Ovary (tissue), 9 donors: Measurements from ENCODE around the gene BATF3. TPM values are rescaled to one million over a fixed set of nuclear protein-coding genes. Genes with fewer than 3 reads are reported as not detected.

ENCODE experiments used
- DNase-seq, 5 donors: peaks; one replicate each; pipeline ENCODE4 v3.0.0-alpha.2; 2019 to 2020
- H3K27ac ChIP-seq, 2 donors: fragments of 200-600 bp; one replicate each; pipeline versions ENCODE4 v1.5.1 to v1.8.0; 2019 to 2022
- H3K27me3 ChIP-seq: fragments of 200-600 bp; one replicate; pipeline ENCODE4 v1.8.0; 2022
- H3K36me3 ChIP-seq: fragments of 200-600 bp; sonication (generic); one replicate; pipeline ENCODE4 v1.5.1; 2019
- H3K4me1 ChIP-seq: one replicate; pipeline ENCODE4 v1.8.1; 2013; ENCODE audit warnings: mild to moderate bottlenecking, moderate library complexity; ENCODE audit not compliant: insufficient read depth
- H3K4me3 ChIP-seq: fragments of 200-600 bp; sonication (generic); one replicate; pipeline ENCODE4 v1.5.1; 2017
- H3K9me3 ChIP-seq, 2 donors: fragments of 200-600 bp in 1 of 2; sonication (generic) in 1 of 2; one replicate each; pipeline versions ENCODE4 v1.5.1 to v1.8.1; 2013 to 2019; ENCODE audit warnings: mild to moderate bottlenecking in 1 of 2, moderate library complexity in 1 of 2
- EP300 ChIP-seq: sonication (generic); formaldehyde crosslinking; IDR thresholded peaks from one replicate; pipeline ENCODE4 v1.6.1; 2017; ENCODE audit warnings: antibody characterized with exemption
- POLR2A ChIP-seq: fragments of 450-650 bp; IDR thresholded peaks from one replicate; pipeline ENCODE4 v1.6.1; 2017; ENCODE audit warnings: antibody characterized with exemption, mild to moderate bottlenecking, moderate library complexity
- WGBS, 3 donors: extraction: QIAGEN DNeasy Blood & Tissue Kit in 1 of 3; methylation state at CpG; one replicate each; pipeline versions ENCODE4 v1.1.5 to v1.1.7; 2013 to 2017; 5-methylcytosine and 5-hydroxymethylcytosine counted together
- intact Hi-C, 4 donors: fragments of 100-400 bp; cut with DNase I; formaldehyde crosslinking; loops; one replicate each; pipeline versions ENCODE4 v1.11.0 to v1.15.1; 2022 to 2023
- polyA plus RNA-seq, 2 donors: library from polyadenylated mRNA; stranded (reverse); fragments of 200-250 nt in 1 of 2; fragments of 350-450 nt in 1 of 2; fragmentation: Illumina TruSeq in 1 of 2; extraction: RNeasy Lipid Tissue Mini Kit (QIAGEN cat#74804) in 1 of 2; gene quantifications; one replicate each; pipeline ENCODE4 v1.2.3, GENCODE V29; 2013 to 2014
- total RNA-seq, 7 donors: library from RNA; depleted of rRNA in 2 of 7; stranded (reverse); fragments of >200 nt in 2 of 7; fragmentation: NEBNext Ultra II Directional in 3 of 7; extraction: Animal tissue kit (Norgen Biotek cat#: 25700) in 3 of 7; gene quantifications; one replicate each; pipeline versions ENCODE4 v1.1.0 to v1.2.4, GENCODE V29; 2016 to 2023
- TF ChIP-seq, protein P1 (sequence below), 3 donors: fragments of 450-650 bp in 2 of 3; fragments of 200-600 bp in 1 of 3; IDR thresholded peaks; one replicate each; pipeline versions ENCODE4 v1.5.1 to v1.8.0; 2016 to 2022; ENCODE audit warnings: antibody characterized with exemption in 3 of 3, mild to moderate bottlenecking in 1 of 3
- donor health status: DM: no; HTN: no; CAD: no; lungs with moderate emphysema.
- donor health status: DM: no; HTN: no; CAD: no.
- donor health status: Bipolar disorder and iron deficiency.
- donor health status: DM: yes; HTN: yes; CAD: no.
- donor health status: DM: no; HTN: no; CAD: no.
- donor health status: DM: yes; HTN: yes; CAD: no.

BATF3 gene
- total and polyA plus RNA-seq, 9 donors = 0.71 to 4.2 (median 1.1) TPM

DNA sequence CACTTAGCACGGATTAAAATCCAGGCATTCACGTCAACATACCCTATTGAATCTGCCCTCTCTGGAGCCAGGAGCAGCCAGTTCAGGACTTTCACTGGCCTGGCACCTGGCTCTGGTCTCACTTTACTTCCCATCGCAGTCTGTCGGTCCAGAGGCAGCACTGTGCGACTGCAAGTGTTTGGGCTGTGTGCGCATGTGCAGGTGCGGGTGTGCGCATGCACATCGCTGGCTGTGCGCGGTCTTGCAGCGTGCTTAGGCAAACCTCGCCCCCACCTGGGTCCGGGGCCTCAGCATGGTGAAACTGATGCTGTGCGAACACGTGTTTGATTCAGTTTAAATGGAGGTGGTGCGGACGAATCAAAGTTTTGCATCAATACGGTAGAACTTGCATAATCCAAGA is 53.1 kb downstream of the BATF3 start:
- H3K9me3 ChIP-seq = no peaks in the 10 kb centered on the region
- H3K4me1 ChIP-seq = no peaks in the 10 kb centered on the region
- no peaks in the 10 kb centered on the region for H3K27me3 ChIP-seq
- TF ChIP-seq, protein P1, sequence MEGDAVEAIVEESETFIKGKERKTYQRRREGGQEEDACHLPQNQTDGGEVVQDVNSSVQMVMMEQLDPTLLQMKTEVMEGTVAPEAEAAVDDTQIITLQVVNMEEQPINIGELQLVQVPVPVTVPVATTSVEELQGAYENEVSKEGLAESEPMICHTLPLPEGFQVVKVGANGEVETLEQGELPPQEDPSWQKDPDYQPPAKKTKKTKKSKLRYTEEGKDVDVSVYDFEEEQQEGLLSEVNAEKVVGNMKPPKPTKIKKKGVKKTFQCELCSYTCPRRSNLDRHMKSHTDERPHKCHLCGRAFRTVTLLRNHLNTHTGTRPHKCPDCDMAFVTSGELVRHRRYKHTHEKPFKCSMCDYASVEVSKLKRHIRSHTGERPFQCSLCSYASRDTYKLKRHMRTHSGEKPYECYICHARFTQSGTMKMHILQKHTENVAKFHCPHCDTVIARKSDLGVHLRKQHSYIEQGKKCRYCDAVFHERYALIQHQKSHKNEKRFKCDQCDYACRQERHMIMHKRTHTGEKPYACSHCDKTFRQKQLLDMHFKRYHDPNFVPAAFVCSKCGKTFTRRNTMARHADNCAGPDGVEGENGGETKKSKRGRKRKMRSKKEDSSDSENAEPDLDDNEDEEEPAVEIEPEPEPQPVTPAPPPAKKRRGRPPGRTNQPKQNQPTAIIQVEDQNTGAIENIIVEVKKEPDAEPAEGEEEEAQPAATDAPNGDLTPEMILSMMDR (IDR thresholded peaks at IDR 0.05) = no peak
- TF ChIP-seq POLR2A = no peak
- TF ChIP-seq EP300 = no peak
- intact Hi-C loops = no loop called here
- no peak for DNase-seq
- no peak overlapping the region for H3K27ac ChIP-seq
- WGBS, 3 donors = 88 to 92% (median 92%) methylated on average over 19 of the region's 19 CpGs
- H3K36me3 ChIP-seq = no peaks in the 10 kb centered on the region
- no peak overlapping the region for H3K4me3 ChIP-seq

- Histone ChIP-seq H3K27ac (no peak overlapping the region), H3K27me3 (no peaks in the 10 kb centered on the region), H3K4me3 (no peak overlapping the region), H3K4me1 (no peaks in the 10 kb centered on the region), H3K36me3 (no peaks in the 10 kb centered on the region), H3K9me3 (no peaks in the 10 kb centered on the region)
- intact Hi-C loops = no loop called here
- DNase-seq = no peak
- TF ChIP-seq, protein P1 (IDR thresholded peaks at IDR 0.05) = no peak
- no peak for TF ChIP-seq EP300
- no peak for TF ChIP-seq POLR2A
- WGBS, 3 donors = 83 to 86% (median 85%) methylated on average over 13 of the region's 13 CpGs
Observed at GRCh38 chr1:212645546-212646543, 53.8 kb downstream of the BATF3 start.

GRCh38 chr1:212644866-212645545 is 54.6 kb downstream of the BATF3 start:
- no peaks in the 10 kb centered on the region for H3K36me3 ChIP-seq
- no peak overlapping the region for H3K27ac ChIP-seq
- DNase-seq = no peak
- TF ChIP-seq EP300 (no peak), POLR2A (no peak)
- TF ChIP-seq, protein P1 (IDR thresholded peaks at IDR 0.05) = no peak
- WGBS, 3 donors = 90 to 91% (median 90%) methylated on average over 6 of the region's 6 CpGs
- no peak overlapping the region for H3K4me3 ChIP-seq
- intact Hi-C loops = no loop called here
- H3K9me3 ChIP-seq = no peaks in the 10 kb centered on the region
- H3K4me1 ChIP-seq = no peaks in the 10 kb centered on the region
- H3K27me3 ChIP-seq = no peaks in the 10 kb centered on the region

DNA sequence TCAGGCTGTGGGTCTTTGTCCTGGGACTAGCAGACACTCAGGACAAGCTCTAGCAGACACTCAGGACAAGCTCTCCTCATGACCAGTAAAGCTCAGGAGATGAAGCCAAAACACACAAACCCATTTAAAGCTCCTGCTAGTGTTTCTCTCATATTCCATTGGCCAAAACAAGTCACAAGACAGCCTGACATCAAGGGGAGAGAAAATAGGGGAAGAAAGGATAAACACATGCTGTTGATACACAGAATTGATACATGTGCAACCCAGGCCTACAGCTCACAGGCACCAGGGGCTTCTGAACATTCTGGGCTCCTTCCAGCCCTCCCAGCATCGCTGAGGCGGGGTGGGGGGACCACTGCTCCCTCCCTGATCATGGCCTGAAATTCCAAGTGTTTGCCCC is 55.8 kb downstream of the BATF3 start:
- DNase-seq = no peak
- Histone ChIP-seq H3K27ac (no peak overlapping the region), H3K9me3 (no peaks in the 10 kb centered on the region), H3K4me3 (no peak overlapping the region), H3K4me1 (no peaks in the 10 kb centered on the region), H3K36me3 (no peaks in the 10 kb centered on the region), H3K27me3 (no peaks in the 10 kb centered on the region)
- WGBS, 3 donors = 84 to 93% (median 89%) methylated on average over 2 of the region's 2 CpGs
- TF ChIP-seq EP300 = no peak
- TF ChIP-seq POLR2A = no peak
- TF ChIP-seq, protein P1 (IDR thresholded peaks at IDR 0.05) = no peak
- intact Hi-C loops = no loop called here
